ENCODE measurements around the gene FOXQ1. TPM values are rescaled to one million over a fixed set of nuclear protein-coding genes. Genes with fewer than 3 reads are reported as not detected.
A peak's percentile ranks its signal among the peaks of the same experiment; 100 is the strongest.

Gene FOXQ1
- total and polyA plus RNA-seq, 2 of the 13 experiments (the other 11 are each of a cell fraction or from before 2014, with no cell fraction given): 35.2 to 39.8 TPM

- CTCF ChIA-PET (ENCODE audit: low intra/inter-chr PET ratio, low total read pairs): interaction anchor here (0.9 to 3.6 kb wide), 3 partner anchors 50 to 119 kb away, joined by 3 to 15 read pairs (median 3); partner anchors contain the start of gene FOXQ1
- TF ChIP-seq ZNF790 (CRISPR knock-in tag; IDR thresholded peaks at IDR 0.05; ENCODE audit: borderline replicate concordance): no peak
- no peak for TF ChIP-seq ZNF879 (CRISPR knock-in tag; IDR thresholded peaks at IDR 0.05)
- TF ChIP-seq PAX8 (CRISPR knock-in tag; IDR thresholded peaks at IDR 0.05; ENCODE audit: borderline replicate concordance): no peak
- no peak for TF ChIP-seq BCL3 (CRISPR knock-in tag; IDR thresholded peaks at IDR 0.05)
- TF ChIP-seq PPARG (CRISPR knock-in tag; conservative IDR thresholded peaks at IDR 0.05): no peak
- TF ChIP-seq ZNF781 (CRISPR knock-in tag; IDR thresholded peaks at IDR 0.05; ENCODE audit: borderline replicate concordance, not compliant biosample characterization): no peak
- no peak for TF ChIP-seq SSRP1 (CRISPR knock-in tag; IDR thresholded peaks at IDR 0.05)
- no peak for TF ChIP-seq CEBPG (CRISPR knock-in tag; IDR thresholded peaks at IDR 0.05)
- no peak for TF ChIP-seq ZNF17 (CRISPR knock-in tag; IDR thresholded peaks at IDR 0.05)
- no peak for TF ChIP-seq ZNF275 (CRISPR knock-in tag; IDR thresholded peaks at IDR 0.05; ENCODE audit: borderline replicate concordance)
- TF ChIP-seq POGZ (CRISPR knock-in tag; IDR thresholded peaks at IDR 0.05): no peak
- 0 out of 2 replicates have a peak, but pooled peaks have one; percentile 16 for TF ChIP-seq SNAPC4 (CRISPR knock-in tag; IDR thresholded peaks at IDR 0.05)
- TF ChIP-seq FOXJ3 (CRISPR knock-in tag; IDR thresholded peaks at IDR 0.05; ENCODE audit: borderline replicate concordance): no peak
Measured at GRCh38 chr6:1262704-1263038, 49.2 kb upstream of the FOXQ1 start.

More at GRCh38 chr6:1262704-1263038, 49.2 kb upstream of the FOXQ1 start:
- Histone ChIP-seq H2AFZ (ENCODE audit: low read length) (no peak overlapping the region), H3K36me3 (replicated peaks in 1 of 2; ENCODE audit: control insufficient read depth in 1 of 2, insufficient read depth in 2 of 2, low read length in 2 of 2) (no peaks in the 10 kb centered on the region), H3K79me2 (ENCODE audit: insufficient read depth, low read length) (no peaks in the 10 kb centered on the region), H3K27me3 (ENCODE audit: control insufficient read depth in 1 of 2, insufficient read depth in 2 of 2, low read length in 2 of 2) (no peaks in the 10 kb centered on the region), H3K4me3 (replicated peaks in 1 of 3; ENCODE audit: insufficient read depth in 1 of 3, low read depth in 2 of 3, low read length in 3 of 3) (0 out of 6 replicates have a peak overlapping the region, but pooled peaks of 1 of the 3 experiments have one; percentile 14), H3K9ac (ENCODE audit: insufficient read depth, low read depth, low read length) (peak overlapping the region; percentile 82), H3K9me3 (ENCODE audit: low read length) (no peaks in the 10 kb centered on the region), H3K4me1 (ENCODE audit: insufficient read depth, low read length) (peaks cover 61% of the 10 kb centered on the region), H4K20me1 (ENCODE audit: insufficient read depth, low read length) (no peaks in the 10 kb centered on the region), H3K27ac (ENCODE audit: extremely low read length, insufficient read depth, low read length) (peak overlapping the region; percentile 95), H3K4me2 (ENCODE audit: low read depth, low read length) (peak overlapping the region; percentile 79)
- no peak for FAIRE-seq
- intact Hi-C loops (cut with micrococcal nuclease; ENCODE audit: unreplicated experiment) (loop anchor here (1.0 kb wide), 4 partner anchors 34 to 349 kb away; no protein-coding TSS in a partner anchor), in situ Hi-C loops (cut with HindIII; ENCODE audit: extremely low pct_ligation_motif_present, low pct_unique_long_range_greater_than_20kb) (loop anchor here (5.0 kb wide), 1 partner anchor 35 kb away; no protein-coding TSS in a partner anchor)
- POLR2A ChIA-PET: interaction anchor here (1.0 to 10.7 kb wide), 12 partner anchors 14 to 207 kb away, joined by 3 to 900 read pairs (median 12); partner anchors contain the start of gene FOXQ1
- ATAC-seq: no peak
- no TSS peak for BruUV-seq (replicated peaks)
- 91% methylated on average over 5 of the region's 6 CpGs for WGBS (ENCODE audit: low lambda C conversion rate)
- DNase-seq (ENCODE audit: low spot score): no peak
